ELF-1 (cell line): Measurements from ENCODE around the gene ZMYND8.
"Not testable (repeated sequence)": the region's sequence is repeated elsewhere in the genome, so short reads cannot be mapped to it uniquely, and the experiment has no call there.

ENCODE experiments used
- DNase-seq: peaks from one replicate; pipeline ENCODE4 v3.0.0-alpha.2; 2016; ENCODE audit warnings: low read depth, low spot score

ZMYND8 gene

GRCh38 chr20:47225458-47225857 is 131.0 kb downstream of the ZMYND8 start:
- no peak for DNase-seq

GRCh38 chr20:47224857-47225256 is 131.6 kb downstream of the ZMYND8 start:
- DNase-seq: no peak

GRCh38 chr20:47224300-47224791 is 132.2 kb downstream of the ZMYND8 start:
- DNase-seq: no peak

- no peak for DNase-seq
Measured at GRCh38 chr20:47223896-47224295, 132.6 kb downstream of the ZMYND8 start.

GRCh38 chr20:47222468-47223119 is 133.9 kb downstream of the ZMYND8 start:
- no peak for DNase-seq

- no peak for DNase-seq
Measured at GRCh38 chr20:47221036-47221625, 135.4 kb downstream of the ZMYND8 start.

GRCh38 chr20:47220161-47220582 is 136.3 kb downstream of the ZMYND8 start:
- peak; percentile 64 for DNase-seq

GRCh38 chr20:47217482-47218446 is 138.7 kb downstream of the ZMYND8 start:
- no peak for DNase-seq

GRCh38 chr20:47216819-47217410 is 139.6 kb downstream of the ZMYND8 start:
- no peak for DNase-seq

GRCh38 chr20:47215653-47216397 is 140.7 kb downstream of the ZMYND8 start:
- no peak for DNase-seq

GRCh38 chr20:47213966-47214365 is 142.5 kb downstream of the ZMYND8 start:
- no peak for DNase-seq

GRCh38 chr20:47212606-47213207 is 143.8 kb downstream of the ZMYND8 start:
- DNase-seq: no peak

GRCh38 chr20:47211036-47211435 is 145.5 kb downstream of the ZMYND8 start:
- no peak for DNase-seq

- no peak for DNase-seq
Measured at GRCh38 chr20:47210470-47210869, 146.0 kb downstream of the ZMYND8 start.

GRCh38 chr20:47209982-47210381 is 146.5 kb downstream of the ZMYND8 start:
- no peak for DNase-seq

GRCh38 chr20:47208534-47209174 is 147.8 kb downstream of the ZMYND8 start:
- no peak for DNase-seq

- peak; percentile 34 for DNase-seq
Measured at GRCh38 chr20:47206962-47207641, 149.4 kb downstream of the ZMYND8 start.

- not testable (repeated sequence) for DNase-seq
Measured at GRCh38 chr20:47206552-47206951, 149.9 kb downstream of the ZMYND8 start.

GRCh38 chr20:47205577-47206123 is 150.8 kb downstream of the ZMYND8 start:
- peak; percentile 62 for DNase-seq
